ENCODE measurements around the gene PHETA2. TPM values are rescaled to one million over a fixed set of nuclear protein-coding genes. Genes with fewer than 3 reads are reported as not detected.

The PHETA2 gene
- total RNA-seq, 4 donors from 2014 or later: 5.8 to 14.6 (median 7.6) TPM

GRCh38 chr22:42039271-42039670, 34.8 kb upstream of the PHETA2 start:
- no peaks in the 10 kb centered on the region for H3K36me3 ChIP-seq

GRCh38 chr22:42041784-42042183, 32.3 kb upstream of the PHETA2 start:
- H3K27me3 ChIP-seq: no peaks in the 10 kb centered on the region
- no peaks in the 10 kb centered on the region for H3K4me1 ChIP-seq
- H3K4me3 ChIP-seq: no peak overlapping the region
- TF ChIP-seq POLR2A (IDR thresholded peaks at IDR 0.05): no peak
- no peak for TF ChIP-seq CTCF (IDR thresholded peaks at IDR 0.05)
- no peak for DNase-seq
- peaks cover 0 to 8% (median 0%) of the 10 kb centered on the region in 4 donors for H3K9me3 ChIP-seq
- H3K27ac ChIP-seq: no peak overlapping the region
- no peaks in the 10 kb centered on the region for H3K36me3 ChIP-seq

More at GRCh38 chr22:42039271-42039670, 34.8 kb upstream of the PHETA2 start:
- no peak for DNase-seq
- H3K4me3 ChIP-seq: no peak overlapping the region
- TF ChIP-seq POLR2A (IDR thresholded peaks at IDR 0.05) (no peak), CTCF (IDR thresholded peaks at IDR 0.05) (no peak)
- H3K4me1 ChIP-seq: no peaks in the 10 kb centered on the region
- H3K27ac ChIP-seq: no peak overlapping the region
- H3K9me3 ChIP-seq: peaks cover 0 to 8% (median 0%) of the 10 kb centered on the region in 4 donors
- H3K27me3 ChIP-seq: no peaks in the 10 kb centered on the region

- Histone ChIP-seq H3K9me3 (no peaks in the 10 kb centered on the region), H3K27me3 (no peaks in the 10 kb centered on the region), H3K27ac (no peak overlapping the region), H3K4me3 (no peak overlapping the region), H3K36me3 (no peaks in the 10 kb centered on the region), H3K4me1 (no peaks in the 10 kb centered on the region)
- TF ChIP-seq POLR2A (IDR thresholded peaks at IDR 0.05) (no peak), CTCF (IDR thresholded peaks at IDR 0.05) (no peak)
- DNase-seq: no peak
These were observed 23.3 kb upstream of the PHETA2 start for GRCh38 chr22:42050641-42051180.

GRCh38 chr22:42052765-42053164, 21.3 kb upstream of the PHETA2 start:
- peaks cover 0 to 10% (median 0%) of the 10 kb centered on the region in 4 donors for H3K9me3 ChIP-seq
- H3K27ac ChIP-seq: no peak overlapping the region
- no peaks in the 10 kb centered on the region for H3K4me1 ChIP-seq
- H3K27me3 ChIP-seq: no peaks in the 10 kb centered on the region
- TF ChIP-seq POLR2A (IDR thresholded peaks at IDR 0.05) (no peak), CTCF (IDR thresholded peaks at IDR 0.05) (no peak)
- H3K36me3 ChIP-seq: no peaks in the 10 kb centered on the region
- H3K4me3 ChIP-seq: no peak overlapping the region
- no peak for DNase-seq

GRCh38 chr22:42056757-42057511, 17.1 kb upstream of the PHETA2 start:
- H3K27me3 ChIP-seq: no peaks in the 10 kb centered on the region
- H3K36me3 ChIP-seq: peaks cover 0 to 29% (median 0%) of the 10 kb centered on the region in 3 donors
- TF ChIP-seq CTCF (IDR thresholded peaks at IDR 0.05) (no peak), POLR2A (IDR thresholded peaks at IDR 0.05) (no peak)
- no peak for DNase-seq
- H3K9me3 ChIP-seq: peaks cover 0 to 10% (median 0%) of the 10 kb centered on the region in 4 donors
- H3K4me3 ChIP-seq: no peak overlapping the region
- H3K4me1 ChIP-seq: no peaks in the 10 kb centered on the region
- H3K27ac ChIP-seq: no peak overlapping the region
